BLaER1 treated with 17β-estradiol and CSF1 and Interleukin-3, amounts not matched to agents 10 nM and 100 nM (cell line): Measurements from ENCODE around the gene NDFIP2.

Experiments
- H3K27ac ChIP-seq, 11 experiments: shearing (Covaris generic); formaldehyde crosslinking; 2 replicates each; pipeline ENCODE4 v1.8.1; 2022
- H3K27me3 ChIP-seq, 11 experiments: shearing (Covaris generic); formaldehyde crosslinking; 2 replicates each; pipeline ENCODE4 v1.8.1; 2022
- H3K36me3 ChIP-seq, 11 experiments: shearing (Covaris generic); formaldehyde crosslinking; 2 replicates each; pipeline ENCODE4 v1.8.1; 2022
- H3K4me1 ChIP-seq, 10 experiments: shearing (Covaris generic); formaldehyde crosslinking; 2 replicates each; pipeline ENCODE4 v1.8.1; 2022
- H3K4me2 ChIP-seq, 11 experiments: shearing (Covaris generic); formaldehyde crosslinking; 2 replicates each; pipeline ENCODE4 v1.8.1; 2022
- H3K4me3 ChIP-seq, 10 experiments: shearing (Covaris generic); formaldehyde crosslinking; 2 replicates each; pipeline ENCODE4 v1.8.1; 2022
- H3K9ac ChIP-seq, 11 experiments: shearing (Covaris generic); formaldehyde crosslinking; 2 replicates each; pipeline ENCODE4 v1.8.1; 2022
- H3K9me3 ChIP-seq, 11 experiments: shearing (Covaris generic); formaldehyde crosslinking; replicated peaks in 1 of 11; 2 replicates each; pipeline ENCODE4 v1.8.1; 2022
- H4K20me1 ChIP-seq, 11 experiments: shearing (Covaris generic); formaldehyde crosslinking; 2 replicates each; pipeline ENCODE4 v1.8.1; 2022
- Cebpa-rat ChIP-seq, 11 experiments: shearing (Covaris generic); IDR thresholded peaks; 2 replicates each; pipeline ENCODE4 v1.8.1; 2022

The NDFIP2 gene

GRCh38 chr13:79532576-79532975, 51.6 kb downstream of the NDFIP2 start:
- no peak overlapping the region for H3K4me2 ChIP-seq
- H3K4me3 ChIP-seq = no peak overlapping the region
- no peaks in the 10 kb centered on the region for H3K36me3 ChIP-seq
- H3K27me3 ChIP-seq = no peaks in the 10 kb centered on the region
- TF ChIP-seq Cebpa-rat (IDR thresholded peaks at IDR 0.05) = no peak
- no peaks in the 10 kb centered on the region for H4K20me1 ChIP-seq
- no peak overlapping the region for H3K9ac ChIP-seq
- H3K27ac ChIP-seq = no peak overlapping the region
- H3K4me1 ChIP-seq = no peaks in the 10 kb centered on the region
- H3K9me3 ChIP-seq = no peaks in the 10 kb centered on the region

DNA sequence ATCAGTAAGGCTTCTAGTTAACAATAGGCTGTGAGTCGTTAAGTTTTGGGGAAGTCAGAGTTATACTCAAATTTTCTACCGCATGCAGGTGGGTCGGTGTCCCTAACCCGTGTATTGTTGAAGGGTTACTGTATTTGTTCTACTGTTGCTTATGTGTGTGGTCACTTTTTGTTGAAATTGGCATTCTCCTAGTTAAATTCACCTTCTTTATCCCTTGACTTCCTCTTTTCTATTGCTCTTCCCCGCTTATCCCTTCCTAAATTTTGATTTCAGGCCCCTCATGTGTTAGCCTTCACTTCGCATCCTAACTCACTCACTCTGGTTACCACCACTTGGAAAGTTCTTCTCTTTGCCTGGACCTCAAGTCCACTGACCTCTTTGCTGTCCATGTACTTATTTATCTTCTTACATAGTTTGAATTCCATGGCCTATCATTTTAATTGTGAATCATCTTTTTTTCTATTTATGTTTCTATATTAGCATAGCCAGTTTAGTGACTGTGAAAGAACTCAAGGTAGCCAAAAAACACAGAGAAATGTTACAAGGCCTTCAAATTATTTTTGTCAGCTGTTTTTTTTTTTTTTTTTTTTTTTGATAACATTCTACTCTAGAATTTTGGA, 52.9 kb downstream of the NDFIP2 start:
- no peak overlapping the region for H3K4me3 ChIP-seq
- no peaks in the 10 kb centered on the region for H3K36me3 ChIP-seq
- H3K27me3 ChIP-seq = no peaks in the 10 kb centered on the region
- no peaks in the 10 kb centered on the region for H4K20me1 ChIP-seq
- TF ChIP-seq Cebpa-rat (IDR thresholded peaks at IDR 0.05) = no peak
- H3K9ac ChIP-seq = no peak overlapping the region
- H3K4me2 ChIP-seq = no peak overlapping the region
- no peaks in the 10 kb centered on the region for H3K4me1 ChIP-seq
- H3K9me3 ChIP-seq = no peaks in the 10 kb centered on the region
- no peak overlapping the region for H3K27ac ChIP-seq

DNA sequence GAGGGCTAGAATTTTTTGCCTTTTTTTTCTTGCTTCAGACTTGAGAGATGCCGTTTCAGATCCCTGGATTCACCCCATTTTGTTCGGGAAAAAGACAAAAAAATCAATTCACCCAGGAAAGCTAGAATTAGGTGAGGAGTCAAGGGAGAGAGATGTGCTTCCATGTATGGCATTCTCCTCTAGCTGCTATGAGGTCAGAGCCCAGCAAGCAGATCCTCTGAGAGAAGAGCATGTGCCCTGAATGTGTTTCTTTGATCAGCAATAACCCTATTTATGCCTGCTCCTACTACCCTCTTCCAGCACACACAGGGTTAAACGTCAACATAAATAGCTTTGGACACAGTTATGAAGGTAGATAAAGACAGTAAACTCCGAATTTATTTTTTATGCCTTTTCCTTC, 53.6 kb downstream of the NDFIP2 start:
- no peak overlapping the region for H3K27ac ChIP-seq
- no peaks in the 10 kb centered on the region for H3K9me3 ChIP-seq
- no peak overlapping the region for H3K4me3 ChIP-seq
- H3K9ac ChIP-seq = no peak overlapping the region
- H3K27me3 ChIP-seq = no peaks in the 10 kb centered on the region
- H3K4me2 ChIP-seq = no peak overlapping the region
- H3K4me1 ChIP-seq = no peaks in the 10 kb centered on the region
- H4K20me1 ChIP-seq = no peaks in the 10 kb centered on the region
- TF ChIP-seq Cebpa-rat (IDR thresholded peaks at IDR 0.05) = no peak
- no peaks in the 10 kb centered on the region for H3K36me3 ChIP-seq

- Histone ChIP-seq H4K20me1 (no peaks in the 10 kb centered on the region), H3K27me3 (no peaks in the 10 kb centered on the region), H3K36me3 (no peaks in the 10 kb centered on the region), H3K27ac (no peak overlapping the region), H3K4me3 (no peak overlapping the region), H3K9me3 (no peaks in the 10 kb centered on the region), H3K9ac (no peak overlapping the region), H3K4me2 (no peak overlapping the region), H3K4me1 (no peaks in the 10 kb centered on the region)
- TF ChIP-seq Cebpa-rat (IDR thresholded peaks at IDR 0.05) = no peak
Measured at GRCh38 chr13:79538757-79539156, 57.8 kb downstream of the NDFIP2 start.

GRCh38 chr13:79540504-79540903, 59.5 kb downstream of the NDFIP2 start:
- Histone ChIP-seq H4K20me1 (no peaks in the 10 kb centered on the region), H3K4me3 (no peak overlapping the region), H3K36me3 (no peaks in the 10 kb centered on the region), H3K4me1 (no peaks in the 10 kb centered on the region), H3K27me3 (no peaks in the 10 kb centered on the region), H3K9me3 (no peaks in the 10 kb centered on the region), H3K9ac (no peak overlapping the region), H3K27ac (no peak overlapping the region), H3K4me2 (no peak overlapping the region)
- no peak for TF ChIP-seq Cebpa-rat (IDR thresholded peaks at IDR 0.05)

DNA sequence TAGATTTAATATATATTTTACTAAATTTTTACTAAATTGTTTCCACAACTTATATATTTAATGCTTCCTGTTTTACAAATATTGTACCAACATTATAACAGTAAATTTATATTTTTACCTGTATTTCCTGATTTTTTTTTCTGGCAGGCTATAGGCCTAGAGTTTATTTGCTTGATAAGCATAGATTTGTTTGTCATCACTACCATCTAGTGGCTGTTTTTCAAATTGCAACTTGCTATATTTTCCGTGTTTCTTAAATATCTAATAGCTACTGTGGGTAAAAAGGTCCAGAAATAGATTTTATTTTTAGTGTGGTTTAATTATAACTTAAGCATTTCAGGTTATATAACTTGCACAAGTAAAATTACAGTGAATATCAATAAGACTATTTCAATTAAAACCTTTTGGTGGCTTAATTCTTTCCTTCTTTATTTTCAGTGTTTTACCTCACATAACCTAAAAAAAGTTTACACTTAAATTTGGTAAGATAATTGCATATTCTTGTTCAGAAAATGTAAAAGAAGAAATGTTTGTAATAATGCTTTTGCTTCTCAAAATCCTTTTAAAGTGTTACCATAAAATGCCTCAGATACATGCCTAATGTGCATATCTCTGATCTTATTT, 60.6 kb downstream of the NDFIP2 start:
- no peak overlapping the region for H3K4me2 ChIP-seq
- no peaks in the 10 kb centered on the region for H3K36me3 ChIP-seq
- no peaks in the 10 kb centered on the region for H4K20me1 ChIP-seq
- H3K4me3 ChIP-seq = no peak overlapping the region
- no peaks in the 10 kb centered on the region for H3K27me3 ChIP-seq
- TF ChIP-seq Cebpa-rat (IDR thresholded peaks at IDR 0.05) = no peak
- H3K4me1 ChIP-seq = no peaks in the 10 kb centered on the region
- no peaks in the 10 kb centered on the region for H3K9me3 ChIP-seq
- H3K9ac ChIP-seq = no peak overlapping the region
- H3K27ac ChIP-seq = no peak overlapping the region

GRCh38 chr13:79543883-79544282, 62.9 kb downstream of the NDFIP2 start:
- no peak overlapping the region for H3K4me3 ChIP-seq
- no peaks in the 10 kb centered on the region for H4K20me1 ChIP-seq
- no peak overlapping the region for H3K4me2 ChIP-seq
- no peaks in the 10 kb centered on the region for H3K4me1 ChIP-seq
- no peak overlapping the region for H3K27ac ChIP-seq
- no peak for TF ChIP-seq Cebpa-rat (IDR thresholded peaks at IDR 0.05)
- H3K9ac ChIP-seq = no peak overlapping the region
- H3K27me3 ChIP-seq = no peaks in the 10 kb centered on the region
- no peaks in the 10 kb centered on the region for H3K36me3 ChIP-seq
- no peaks in the 10 kb centered on the region for H3K9me3 ChIP-seq

GRCh38 chr13:79547211-79548195, 66.5 kb downstream of the NDFIP2 start:
- H3K36me3 ChIP-seq = no peaks in the 10 kb centered on the region
- no peaks in the 10 kb centered on the region for H3K27me3 ChIP-seq
- H3K4me1 ChIP-seq = no peaks in the 10 kb centered on the region
- no peak overlapping the region for H3K9ac ChIP-seq
- H4K20me1 ChIP-seq = no peaks in the 10 kb centered on the region
- TF ChIP-seq Cebpa-rat (IDR thresholded peaks at IDR 0.05) = no peak
- no peak overlapping the region for H3K4me2 ChIP-seq
- no peak overlapping the region for H3K27ac ChIP-seq
- no peak overlapping the region for H3K4me3 ChIP-seq
- no peaks in the 10 kb centered on the region for H3K9me3 ChIP-seq

- Histone ChIP-seq H3K4me1 (no peaks in the 10 kb centered on the region), H3K4me2 (no peak overlapping the region), H3K36me3 (no peaks in the 10 kb centered on the region), H3K9me3 (no peaks in the 10 kb centered on the region), H3K4me3 (no peak overlapping the region), H4K20me1 (no peaks in the 10 kb centered on the region), H3K27me3 (no peaks in the 10 kb centered on the region), H3K27ac (no peak overlapping the region), H3K9ac (no peak overlapping the region)
- TF ChIP-seq Cebpa-rat (IDR thresholded peaks at IDR 0.05) = no peak
Measured at GRCh38 chr13:79548902-79549301, 67.9 kb downstream of the NDFIP2 start.
